GM20000 (cell line): ENCODE data around the gene PGAP3.

Experiments
- DNase-seq: peaks from one replicate; pipeline ENCODE4 v3.0.0; 2012; ENCODE audit warnings: low spot score
- CTCF ChIP-seq: IDR thresholded peaks from 2 replicates; pipeline ENCODE4 v1.5.1; 2012; ENCODE audit warnings: mild to moderate bottlenecking, control low read depth; ENCODE audit errors: extremely low read depth, missing control alignments

The PGAP3 gene

DNA sequence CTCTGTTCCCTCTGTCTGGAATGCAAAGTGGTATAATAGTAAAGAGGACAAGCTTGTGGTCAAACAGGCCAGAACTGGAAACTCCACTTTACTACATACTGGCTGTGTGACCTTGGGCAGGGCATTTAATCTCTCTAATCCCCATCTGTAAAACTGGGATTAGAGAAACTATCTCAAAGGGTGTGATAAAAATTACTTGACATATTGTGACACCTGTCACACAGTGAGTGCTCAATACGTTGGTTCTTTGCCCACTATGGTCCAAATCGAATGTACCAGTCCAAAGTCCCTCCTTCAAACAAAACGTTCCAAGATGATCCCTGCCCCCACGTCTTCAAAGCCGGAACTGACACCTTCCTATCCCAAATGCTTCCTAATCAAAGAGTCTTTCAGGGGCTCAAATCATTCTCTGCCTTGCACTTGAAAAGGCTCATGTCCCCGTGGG, 734 bp downstream of the PGAP3 start:
- no peak for DNase-seq
- TF ChIP-seq CTCF = no peak

DNA sequence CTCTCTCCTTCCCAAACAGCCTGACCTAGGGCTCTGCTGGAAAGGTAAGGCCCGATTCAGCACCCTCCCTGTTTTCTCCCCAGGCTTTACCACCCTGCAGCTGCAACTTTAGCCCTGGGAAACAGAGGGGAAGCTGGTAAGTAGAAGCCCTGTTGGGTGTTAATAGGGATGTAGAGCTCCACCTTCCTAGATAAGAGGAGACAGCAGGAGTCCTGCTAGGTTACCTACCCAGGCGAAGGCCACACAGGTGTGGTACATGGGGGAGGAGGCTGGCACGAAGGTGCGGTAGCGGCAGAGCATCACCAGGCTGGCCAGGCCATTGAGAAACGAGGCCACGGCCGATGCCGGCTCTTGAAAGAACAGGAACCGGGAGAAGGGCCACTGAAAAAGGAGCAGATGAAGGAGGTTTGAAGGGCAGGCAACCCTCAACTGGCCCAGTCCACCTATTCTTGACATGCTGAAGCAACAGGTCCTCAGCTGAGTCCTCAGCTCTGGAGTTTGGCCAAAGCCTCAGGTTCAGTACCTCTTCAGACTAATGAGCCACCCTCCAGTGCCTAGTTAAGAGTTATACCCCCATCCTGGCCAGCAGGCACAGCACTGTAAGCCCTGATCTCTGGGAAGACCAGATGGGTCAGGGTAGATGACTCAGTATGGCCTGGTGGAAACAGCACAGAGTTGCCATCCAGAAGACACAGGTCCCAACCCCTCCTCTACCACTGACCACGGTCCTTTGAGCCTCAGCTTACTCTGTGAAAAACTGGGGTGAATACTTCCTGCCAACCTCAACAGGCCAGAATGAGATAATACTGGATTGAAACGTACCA, 3.3 kb downstream of the PGAP3 start:
- TF ChIP-seq CTCF = no peak
- no peak for DNase-seq

DNA sequence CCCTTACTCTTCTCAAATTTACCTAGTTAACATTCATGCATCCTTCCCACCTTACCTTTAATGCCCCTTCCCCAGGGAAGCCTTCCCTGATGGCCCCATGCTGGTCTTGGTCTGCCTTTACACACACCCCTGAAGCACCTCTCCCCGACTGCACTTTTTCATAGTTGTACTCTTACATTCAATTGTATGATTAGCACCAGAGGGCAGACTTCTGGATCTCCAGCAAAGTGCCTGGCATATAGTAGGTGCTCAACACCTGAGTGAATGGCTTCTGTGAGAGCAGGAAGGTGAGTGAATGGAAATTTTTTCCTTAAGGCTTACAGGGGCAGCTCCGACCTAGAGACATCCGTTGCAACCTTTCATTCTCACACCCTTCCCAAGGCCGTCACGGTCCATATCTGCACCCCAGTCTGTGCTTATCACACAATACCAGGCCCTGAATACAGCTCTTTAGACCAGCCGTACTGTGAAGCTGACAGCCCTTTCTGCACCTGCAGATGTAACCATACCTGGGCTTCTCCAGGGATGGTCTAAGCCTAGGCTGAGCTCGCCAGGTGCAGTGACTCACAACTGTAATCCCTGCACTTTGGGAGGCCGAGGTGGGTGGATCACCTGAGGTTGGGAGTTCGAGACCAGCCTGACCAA, 4.4 kb downstream of the PGAP3 start:
- TF ChIP-seq CTCF = no peak
- no peak for DNase-seq

GRCh38 chr17:39679521-39680192, 8.2 kb downstream of the PGAP3 start:
- TF ChIP-seq CTCF = no peak
- no peak for DNase-seq

DNA sequence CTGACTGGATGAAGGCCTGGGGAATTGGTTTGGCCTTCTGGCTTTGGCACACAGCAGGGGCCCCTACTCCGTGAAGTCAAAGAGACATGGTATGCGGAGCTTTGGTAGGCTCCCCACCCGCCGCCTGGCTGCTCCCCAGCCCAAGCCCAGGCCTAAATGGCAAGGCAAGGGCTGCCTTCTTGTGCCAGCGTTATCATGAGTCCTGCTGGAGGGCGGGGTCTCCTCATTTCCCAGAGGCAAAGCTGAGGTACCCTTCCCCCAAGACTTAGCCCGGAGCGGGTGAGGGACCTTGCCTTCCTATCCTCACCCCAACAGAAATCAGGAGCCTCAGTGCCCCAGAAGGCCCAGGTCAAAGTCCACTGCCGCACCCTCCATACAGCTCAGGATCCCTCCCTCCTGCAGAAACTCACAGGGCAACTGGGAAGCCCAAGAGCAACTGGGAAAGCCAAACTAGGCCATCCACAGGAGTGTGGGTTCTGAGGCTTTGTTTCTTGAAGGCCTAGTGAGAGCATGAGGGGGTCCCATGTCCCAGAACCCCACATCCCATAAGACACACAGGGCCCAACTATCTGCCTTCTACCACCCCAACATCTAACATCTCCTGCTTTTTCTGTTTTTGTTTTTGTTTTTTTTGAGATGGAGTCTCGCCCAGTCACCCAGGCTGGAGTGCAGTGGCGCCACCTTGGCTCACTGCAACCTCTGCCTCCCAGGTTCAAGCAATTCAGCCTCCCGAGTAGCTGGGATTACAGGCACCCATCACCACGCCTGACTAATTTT, 9.3 kb downstream of the PGAP3 start:
- no peak for TF ChIP-seq CTCF
- DNase-seq = no peak

- TF ChIP-seq CTCF = no peak
- no peak for DNase-seq
Observed at GRCh38 chr17:39677542-39678339, 10.1 kb downstream of the PGAP3 start.
